ENCODE data around the gene BAHCC1. TPM values are rescaled to one million over a fixed set of nuclear protein-coding genes. Genes with fewer than 3 reads are reported as not detected.

Gene BAHCC1
- total RNA-seq, 1 donor = 11.2 TPM

- no peaks in the 10 kb centered on the region for H3K9me3 ChIP-seq (ENCODE audit: low read depth, low read length)
- no peaks in the 10 kb centered on the region for H4K20me1 ChIP-seq (ENCODE audit: insufficient read depth, low read length)
- peaks cover 15% of the 10 kb centered on the region for H3K4me1 ChIP-seq (ENCODE audit: insufficient read depth, low read length)
- no peaks in the 10 kb centered on the region for H3K36me3 ChIP-seq (ENCODE audit: insufficient read depth, low read length)
- no peak for DNase-seq (ENCODE audit: insufficient read length, low spot score, missing footprints)
- H3K27me3 ChIP-seq (ENCODE audit: insufficient read depth, low read length) = peaks cover 10% of the 10 kb centered on the region
- no peak overlapping the region for H2AFZ ChIP-seq (ENCODE audit: low read length)
- H3K4me3 ChIP-seq (ENCODE audit: insufficient read depth, low read length) = no peak overlapping the region
- no peak overlapping the region for H3K27ac ChIP-seq (ENCODE audit: low read depth, low read length)
- TF ChIP-seq CTCF (IDR thresholded peaks at IDR 0.05; ENCODE audit: extremely low read depth, low read depth, low read length) = no peak
- H3K79me2 ChIP-seq (ENCODE audit: insufficient read depth, low read length) = no peaks in the 10 kb centered on the region
- peak overlapping the region; percentile 87 for H3K4me2 ChIP-seq (ENCODE audit: insufficient read depth, low read length)
Measured at GRCh38 chr17:81489012-81489997, 94.0 kb downstream of the BAHCC1 start.

- TF ChIP-seq CTCF (IDR thresholded peaks at IDR 0.05; ENCODE audit: extremely low read depth, low read depth, low read length) = no peak
- peaks cover 14% of the 10 kb centered on the region for H3K27me3 ChIP-seq (ENCODE audit: insufficient read depth, low read length)
- no peak for DNase-seq (ENCODE audit: insufficient read length, low spot score, missing footprints)
- H3K4me3 ChIP-seq (ENCODE audit: insufficient read depth, low read length) = no peak overlapping the region
- no peaks in the 10 kb centered on the region for H3K79me2 ChIP-seq (ENCODE audit: insufficient read depth, low read length)
- no peaks in the 10 kb centered on the region for H3K9me3 ChIP-seq (ENCODE audit: low read depth, low read length)
- no peaks in the 10 kb centered on the region for H3K36me3 ChIP-seq (ENCODE audit: insufficient read depth, low read length)
- H2AFZ ChIP-seq (ENCODE audit: low read length) = no peak overlapping the region
- H3K27ac ChIP-seq (ENCODE audit: low read depth, low read length) = no peak overlapping the region
- no peak overlapping the region for H3K4me2 ChIP-seq (ENCODE audit: insufficient read depth, low read length)
- peaks cover 10% of the 10 kb centered on the region for H3K4me1 ChIP-seq (ENCODE audit: insufficient read depth, low read length)
- H4K20me1 ChIP-seq (ENCODE audit: insufficient read depth, low read length) = no peaks in the 10 kb centered on the region
Measured at GRCh38 chr17:81489998-81490992, 95.0 kb downstream of the BAHCC1 start.

- H3K79me2 ChIP-seq (ENCODE audit: insufficient read depth, low read length) = no peaks in the 10 kb centered on the region
- peaks cover 14% of the 10 kb centered on the region for H3K27me3 ChIP-seq (ENCODE audit: insufficient read depth, low read length)
- H2AFZ ChIP-seq (ENCODE audit: low read length) = no peak overlapping the region
Measured at GRCh38 chr17:81491181-81491581, 95.9 kb downstream of the BAHCC1 start.

More at GRCh38 chr17:81491181-81491581, 95.9 kb downstream of the BAHCC1 start:
- Histone ChIP-seq H3K27ac (ENCODE audit: low read depth, low read length) (no peak overlapping the region), H3K4me3 (ENCODE audit: insufficient read depth, low read length) (no peak overlapping the region), H3K36me3 (ENCODE audit: insufficient read depth, low read length) (no peaks in the 10 kb centered on the region), H3K4me2 (ENCODE audit: insufficient read depth, low read length) (no peak overlapping the region), H3K9me3 (ENCODE audit: low read depth, low read length) (no peaks in the 10 kb centered on the region), H3K4me1 (ENCODE audit: insufficient read depth, low read length) (peaks cover 10% of the 10 kb centered on the region), H4K20me1 (ENCODE audit: insufficient read depth, low read length) (no peaks in the 10 kb centered on the region)
- no peak for TF ChIP-seq CTCF (IDR thresholded peaks at IDR 0.05; ENCODE audit: extremely low read depth, low read depth, low read length)
- DNase-seq (ENCODE audit: insufficient read length, low spot score, missing footprints) = no peak

All from osteoblast (primary cell).